KOPT-K1 (cell line): ENCODE data around the gene ARSB.
"Not testable (repeated sequence)": the region's sequence is repeated elsewhere in the genome, so short reads cannot be mapped to it uniquely, and the experiment has no call there.

Experiments used
- H3K27ac ChIP-seq: fragments of 200-600 bp; sonication (generic); 2 replicates; pipeline ENCODE4 v1.5.1; 2016; ENCODE audit warnings: antibody characterized with exemption, mild to moderate bottlenecking, low read depth, low read length; ENCODE audit not compliant: poor library complexity, severe bottlenecking
- H3K36me3 ChIP-seq: fragments of 200-600 bp; sonication (generic); 2 replicates; pipeline ENCODE4 v1.5.1; 2017; ENCODE audit warnings: antibody characterized with exemption, mild to moderate bottlenecking, low read length, moderate library complexity; ENCODE audit not compliant: insufficient read depth
- H3K9me3 ChIP-seq: fragments of 200-600 bp; sonication (generic); 2 replicates; pipeline ENCODE4 v1.5.1; 2017; ENCODE audit warnings: antibody characterized with exemption, low read length, mild to moderate bottlenecking; ENCODE audit not compliant: insufficient read depth, poor library complexity, severe bottlenecking

Gene ARSB

DNA sequence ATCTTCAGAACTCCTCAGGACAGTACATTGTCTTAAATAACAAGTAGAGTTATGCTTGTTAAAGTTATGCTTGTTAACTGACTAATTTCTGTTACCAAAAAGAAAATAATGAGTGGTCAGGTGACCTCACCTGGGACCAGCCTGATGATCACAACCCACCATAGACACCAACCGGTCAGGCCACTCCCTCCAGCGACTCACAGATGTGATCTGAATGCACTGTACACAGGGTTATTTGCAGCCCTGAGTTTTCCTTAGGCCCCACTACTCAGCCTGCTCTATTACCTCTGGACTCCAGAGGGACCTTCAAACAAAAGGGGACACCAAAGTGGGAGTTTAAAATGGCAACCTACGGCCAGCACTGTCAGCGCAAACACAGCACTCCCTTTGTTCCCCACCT is 55.3 kb downstream of the ARSB start:
- H3K27ac ChIP-seq: no peak overlapping the region
- H3K36me3 ChIP-seq: no peaks in the 10 kb centered on the region
- H3K9me3 ChIP-seq: no peaks in the 10 kb centered on the region

DNA sequence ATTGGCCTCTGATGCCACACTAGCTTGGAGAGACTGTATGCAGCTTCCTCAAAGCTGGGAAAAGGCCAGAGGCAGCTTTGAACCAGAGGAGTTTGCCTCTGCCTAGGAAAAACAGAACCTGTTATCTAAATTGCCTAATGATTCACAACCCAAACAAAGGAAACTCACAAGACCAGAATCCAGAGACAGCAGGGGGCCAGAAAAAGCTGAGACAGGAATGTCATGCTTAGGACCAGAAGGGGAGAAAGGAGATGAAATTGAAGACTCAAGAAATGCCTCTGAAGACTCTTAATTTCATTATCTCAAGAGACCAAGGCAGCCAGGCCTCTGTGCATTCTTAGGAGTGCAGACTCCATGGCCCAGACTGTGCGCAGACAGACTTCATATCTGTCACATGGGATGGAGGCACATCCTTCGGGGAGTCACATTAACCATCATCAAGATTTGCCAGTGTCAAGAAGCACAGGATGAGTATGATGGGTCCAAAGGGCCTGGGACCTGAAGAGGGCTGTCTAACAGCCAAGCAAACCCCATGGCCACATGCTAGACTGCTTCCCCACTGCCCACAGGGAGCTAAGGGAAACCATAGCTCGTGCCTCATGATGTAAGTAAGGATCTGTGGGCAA is 57.3 kb downstream of the ARSB start:
- H3K36me3 ChIP-seq: no peaks in the 10 kb centered on the region
- H3K9me3 ChIP-seq: no peaks in the 10 kb centered on the region
- H3K27ac ChIP-seq: no peak overlapping the region

- Histone ChIP-seq H3K36me3 (no peaks in the 10 kb centered on the region), H3K27ac (no peak overlapping the region)
Observed at GRCh38 chr5:78926252-78926651, 58.9 kb downstream of the ARSB start.

GRCh38 chr5:78925129-78925876 is 59.8 kb downstream of the ARSB start:
- H3K27ac ChIP-seq: no peak overlapping the region
- no peaks in the 10 kb centered on the region for H3K9me3 ChIP-seq
- H3K36me3 ChIP-seq: no peaks in the 10 kb centered on the region

More at GRCh38 chr5:78926252-78926651, 58.9 kb downstream of the ARSB start:
- H3K9me3 ChIP-seq: no peaks in the 10 kb centered on the region

GRCh38 chr5:78923622-78923970 is 61.5 kb downstream of the ARSB start:
- no peaks in the 10 kb centered on the region for H3K9me3 ChIP-seq

GRCh38 chr5:78922879-78923621 is 62.1 kb downstream of the ARSB start:
- Histone ChIP-seq H3K36me3 (no peaks in the 10 kb centered on the region), H3K9me3 (no peaks in the 10 kb centered on the region), H3K27ac (no peak overlapping the region)

More at GRCh38 chr5:78923622-78923970, 61.5 kb downstream of the ARSB start:
- H3K36me3 ChIP-seq: no peaks in the 10 kb centered on the region
- no peak overlapping the region for H3K27ac ChIP-seq

GRCh38 chr5:78920604-78921003 is 64.5 kb downstream of the ARSB start:
- no peaks in the 10 kb centered on the region for H3K36me3 ChIP-seq
- H3K9me3 ChIP-seq: no peaks in the 10 kb centered on the region
- no peak overlapping the region for H3K27ac ChIP-seq

DNA sequence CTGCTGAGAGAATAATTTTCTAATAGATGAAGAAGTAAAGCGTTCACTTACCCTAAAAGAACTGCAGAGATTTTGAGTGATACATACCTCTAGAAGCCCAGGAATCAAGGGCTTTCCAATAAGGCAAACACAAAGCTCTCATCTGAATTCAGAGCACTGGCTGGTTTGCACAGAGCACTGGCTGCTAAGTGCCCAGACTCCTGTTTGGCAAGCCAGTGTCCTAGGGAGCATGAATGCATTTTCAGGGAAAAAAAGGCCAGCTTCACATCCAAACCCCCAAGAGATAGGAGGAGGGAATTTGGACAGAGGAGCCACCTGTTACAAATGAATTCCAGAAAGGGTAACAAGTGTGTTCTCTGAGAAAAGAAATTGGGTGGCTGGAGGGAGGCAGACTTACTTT is 65.3 kb downstream of the ARSB start:
- no peaks in the 10 kb centered on the region for H3K36me3 ChIP-seq

GRCh38 chr5:78916044-78916443 is 69.1 kb downstream of the ARSB start:
- no peak overlapping the region for H3K27ac ChIP-seq
- no peaks in the 10 kb centered on the region for H3K9me3 ChIP-seq
- H3K36me3 ChIP-seq: no peaks in the 10 kb centered on the region

More for the DNA sequence above, 65.3 kb downstream of the ARSB start:
- Histone ChIP-seq H3K27ac (no peak overlapping the region), H3K9me3 (no peaks in the 10 kb centered on the region)

- no peak overlapping the region for H3K27ac ChIP-seq
Observed at GRCh38 chr5:78915170-78915569, 69.9 kb downstream of the ARSB start.

GRCh38 chr5:78912811-78913210 is 72.3 kb downstream of the ARSB start:
- Histone ChIP-seq H3K9me3 (no peaks in the 10 kb centered on the region), H3K27ac (no peak overlapping the region), H3K36me3 (no peaks in the 10 kb centered on the region)

More at GRCh38 chr5:78915170-78915569, 69.9 kb downstream of the ARSB start:
- Histone ChIP-seq H3K36me3 (no peaks in the 10 kb centered on the region), H3K9me3 (no peaks in the 10 kb centered on the region)

- H3K9me3 ChIP-seq: no peaks in the 10 kb centered on the region
- H3K36me3 ChIP-seq: no peaks in the 10 kb centered on the region
- no peak overlapping the region for H3K27ac ChIP-seq
Observed at GRCh38 chr5:78912085-78912771, 72.9 kb downstream of the ARSB start.

DNA sequence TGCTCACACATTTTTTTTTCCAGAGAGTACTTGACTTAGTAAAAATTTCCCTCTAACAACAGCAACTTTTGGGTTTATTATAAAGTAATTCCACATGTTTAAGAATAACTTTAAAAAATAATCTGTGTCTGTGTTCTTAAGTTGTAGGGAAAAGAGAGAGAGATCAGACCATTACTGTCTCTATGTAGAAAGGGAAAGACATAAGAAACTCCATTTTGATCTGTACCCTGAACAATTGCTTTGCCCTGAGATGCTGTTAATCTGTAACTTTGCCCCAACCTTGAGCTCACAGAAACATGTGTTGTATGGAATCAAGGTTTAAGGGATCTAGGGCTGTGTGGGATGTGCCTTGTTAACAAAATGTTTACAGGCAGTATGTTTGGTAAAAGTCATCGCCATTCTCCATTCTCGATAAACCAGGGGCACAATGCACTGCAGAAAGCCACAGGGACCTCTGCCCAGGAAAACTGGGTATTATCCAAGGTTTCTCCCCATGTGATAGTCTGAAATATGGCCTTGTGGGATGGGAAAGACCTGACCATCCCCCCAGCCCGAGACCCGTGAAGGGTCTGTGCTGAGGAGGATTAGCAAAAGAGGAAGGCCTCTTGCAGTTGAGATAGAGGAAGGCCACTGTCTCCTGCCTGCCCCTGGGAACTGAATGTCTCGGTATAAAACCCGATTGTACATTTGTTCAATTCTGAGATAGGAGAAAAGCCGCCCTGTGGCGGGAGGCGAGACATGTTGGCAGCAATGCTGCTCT is 75.7 kb downstream of the ARSB start:
- H3K36me3 ChIP-seq, H3K27ac ChIP-seq, H3K9me3 ChIP-seq: not testable (repeated sequence)

DNA sequence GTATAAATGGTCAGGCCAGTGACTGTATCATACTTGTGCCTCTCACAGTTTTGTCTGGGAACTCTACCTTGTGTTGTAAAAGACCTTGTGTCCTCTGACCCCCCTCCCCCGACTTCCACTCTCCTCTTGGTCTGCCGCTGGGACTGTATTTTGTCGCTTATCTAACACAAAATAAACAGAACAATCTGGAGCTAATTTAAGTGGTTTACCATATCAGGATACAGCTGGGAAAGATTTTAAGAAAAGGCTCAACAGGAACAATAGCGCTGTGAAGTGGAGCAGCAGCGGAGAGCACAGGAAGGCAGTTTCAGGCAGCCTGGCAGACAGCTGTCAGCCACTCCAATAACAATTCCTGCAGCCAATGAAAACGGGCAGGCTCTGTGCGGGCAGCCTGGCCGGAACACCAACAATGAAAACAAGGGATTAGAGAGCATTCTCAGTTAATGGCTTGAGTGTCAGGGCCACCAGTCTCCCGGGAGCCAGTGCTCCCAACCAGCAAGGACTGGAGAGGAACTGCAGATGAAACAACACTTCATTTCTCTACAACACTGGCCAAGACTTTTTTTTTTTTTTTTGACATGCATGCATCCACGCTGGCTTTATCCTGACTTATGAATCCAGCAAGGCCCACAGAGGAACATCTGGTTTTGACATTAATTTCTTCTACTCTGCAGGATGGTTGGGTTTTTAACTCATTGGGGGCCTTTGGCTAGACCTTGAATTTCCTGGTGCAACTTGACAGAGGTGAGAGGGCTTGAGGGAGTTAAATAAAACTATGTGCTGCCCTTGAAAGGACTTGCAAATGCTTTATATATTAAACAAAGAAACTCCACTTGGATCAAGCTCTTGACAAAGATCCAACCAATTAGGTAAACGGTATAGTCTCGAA is 76.7 kb downstream of the ARSB start:
- Histone ChIP-seq H3K9me3 (no peaks in the 10 kb centered on the region), H3K27ac (peak overlapping the region; percentile 13), H3K36me3 (no peaks in the 10 kb centered on the region)
